Activated CD4-positive, alpha-beta T cell treated with anti-CD3 and anti-CD28 coated beads, Interleukin-2, amount 10 ng/mL, durations not matched to agents 24 days and 14 days (primary cell): ENCODE measurements around the gene CAMK2D. TPM values are rescaled to one million over a fixed set of nuclear protein-coding genes. Genes with fewer than 3 reads are reported as not detected.

ENCODE experiments used
- DNase-seq: peaks from one replicate; pipeline ENCODE4 v3.0.0; 2022
- H3K27ac Mint-ChIP-seq: one replicate; pipeline ENCODE4 v1.8.0; 2022; ENCODE audit warnings: mild to moderate bottlenecking, mixed read lengths
- H3K27me3 Mint-ChIP-seq: one replicate; pipeline ENCODE4 v1.8.0; 2022; ENCODE audit warnings: mixed read lengths
- H3K36me3 Mint-ChIP-seq: one replicate; pipeline ENCODE4 v1.8.0; 2022; ENCODE audit warnings: low read depth, mild to moderate bottlenecking, mixed read lengths
- H3K4me1 Mint-ChIP-seq: one replicate; pipeline ENCODE4 v1.8.0; 2021; ENCODE audit warnings: mixed read lengths
- H3K4me3 Mint-ChIP-seq: one replicate; pipeline ENCODE4 v1.8.0; 2022; ENCODE audit warnings: mild to moderate bottlenecking, moderate library complexity, mixed read lengths
- H3K9me3 Mint-ChIP-seq: one replicate; pipeline ENCODE4 v1.8.0; 2021; ENCODE audit warnings: mixed read lengths
- intact Hi-C: fragments of 100-400 bp; cut with micrococcal nuclease; formaldehyde crosslinking; loops from one replicate; pipeline ENCODE4 v1.15.1; 2023
- total RNA-seq: library from RNA; stranded (reverse); gene quantifications from 2 replicates; pipeline ENCODE4 v1.2.3, GENCODE V29; 2022

CAMK2D gene
- total RNA-seq, 1 donor from 2014 or later: 69.3 TPM

DNA sequence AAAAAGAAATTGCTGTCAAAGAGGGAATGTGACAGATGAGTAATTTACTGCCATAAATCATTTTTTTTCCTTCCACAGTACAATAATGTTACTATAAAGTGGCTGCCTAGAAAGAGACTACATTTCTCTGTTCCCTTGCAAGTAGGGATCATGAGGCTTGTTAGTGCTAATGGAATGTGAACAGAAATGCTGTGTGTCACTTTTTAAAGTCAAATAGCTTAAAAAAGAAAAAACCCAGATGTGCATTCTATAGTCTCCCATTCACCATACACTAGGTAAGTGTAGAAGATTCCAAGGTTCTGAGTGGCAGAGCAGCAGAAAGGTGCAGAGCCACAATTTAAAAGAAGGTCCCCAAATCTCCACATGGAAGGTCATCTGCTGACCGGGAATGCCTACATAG is 328.4 kb downstream of the CAMK2D start:
- H3K4me3 Mint-ChIP-seq: no peak overlapping the region
- no peaks in the 10 kb centered on the region for H3K36me3 Mint-ChIP-seq
- intact Hi-C loops: no loop called here
- DNase-seq: no peak
- peaks cover 11% of the 10 kb centered on the region for H3K4me1 Mint-ChIP-seq
- peaks cover 3% of the 10 kb centered on the region for H3K27me3 Mint-ChIP-seq
- no peak overlapping the region for H3K27ac Mint-ChIP-seq
- H3K9me3 Mint-ChIP-seq: peaks cover 34% of the 10 kb centered on the region

- DNase-seq: no peak
- peaks cover 2% of the 10 kb centered on the region for H3K36me3 Mint-ChIP-seq
- no peak overlapping the region for H3K4me3 Mint-ChIP-seq
- H3K9me3 Mint-ChIP-seq: peaks cover 16% of the 10 kb centered on the region
- no peaks in the 10 kb centered on the region for H3K4me1 Mint-ChIP-seq
- intact Hi-C loops: no loop called here
- no peak overlapping the region for H3K27ac Mint-ChIP-seq
- no peaks in the 10 kb centered on the region for H3K27me3 Mint-ChIP-seq
Measured at GRCh38 chr4:113423631-113424030, 337.9 kb downstream of the CAMK2D start.

GRCh38 chr4:113420938-113421337 is 340.6 kb downstream of the CAMK2D start:
- Mint-ChIP-seq H3K4me3 (no peak overlapping the region), H3K27ac (no peak overlapping the region), H3K4me1 (no peaks in the 10 kb centered on the region), H3K27me3 (peaks cover 10% of the 10 kb centered on the region), H3K9me3 (peaks cover 21% of the 10 kb centered on the region), H3K36me3 (peaks cover 2% of the 10 kb centered on the region)
- DNase-seq: no peak
- intact Hi-C loops: no loop called here

DNA sequence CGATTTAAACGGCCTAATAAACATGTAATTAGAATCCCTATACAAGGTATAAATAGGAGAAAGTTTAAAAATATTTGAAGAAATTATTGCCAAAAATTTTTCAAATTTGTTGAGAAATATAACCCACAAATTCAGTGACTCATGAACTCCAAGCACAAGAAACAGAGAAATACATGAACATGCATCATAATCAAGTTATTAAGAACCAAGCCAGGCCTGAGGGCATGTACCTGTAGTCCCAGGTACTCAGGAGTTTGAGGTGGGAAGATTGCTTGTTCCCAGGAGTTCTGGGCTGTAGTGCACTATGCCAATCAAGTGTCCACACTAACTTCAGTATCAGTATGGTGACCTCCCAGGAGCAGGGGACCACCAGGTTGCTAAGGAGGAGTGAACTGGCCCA is 341.9 kb downstream of the CAMK2D start:
- Mint-ChIP-seq H3K36me3 (peaks cover 2% of the 10 kb centered on the region), H3K9me3 (peaks cover 21% of the 10 kb centered on the region), H3K4me3 (no peak overlapping the region), H3K27ac (no peak overlapping the region), H3K4me1 (no peaks in the 10 kb centered on the region), H3K27me3 (peaks cover 10% of the 10 kb centered on the region)
- DNase-seq: no peak
- intact Hi-C loops: no loop called here

DNA sequence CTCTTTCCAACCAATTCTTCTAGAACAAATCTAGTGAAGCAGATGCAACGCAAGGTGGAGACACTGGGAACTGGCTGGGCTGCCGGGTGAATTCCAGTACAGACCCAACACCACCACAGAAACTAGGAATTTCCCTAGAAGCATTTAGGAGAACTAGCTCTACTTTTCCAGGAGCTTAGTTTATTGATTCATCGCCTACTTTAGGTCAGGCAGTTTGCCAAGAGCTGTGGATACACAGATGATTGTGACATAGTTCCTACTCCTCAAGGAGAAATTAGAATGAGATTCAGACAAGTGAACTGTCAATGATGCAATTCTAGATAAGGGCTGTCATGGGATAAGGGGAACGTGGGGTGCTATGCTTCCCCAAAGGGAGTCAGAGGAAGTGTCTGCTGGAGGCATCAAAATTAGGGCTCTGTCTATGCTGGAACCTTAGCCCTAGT is 350.0 kb downstream of the CAMK2D start:
- Mint-ChIP-seq H3K4me1 (peaks cover 6% of the 10 kb centered on the region), H3K9me3 (no peaks in the 10 kb centered on the region), H3K27me3 (peaks cover 4% of the 10 kb centered on the region), H3K27ac (no peak overlapping the region), H3K4me3 (no peak overlapping the region), H3K36me3 (no peaks in the 10 kb centered on the region)
- DNase-seq: no peak
- intact Hi-C loops: no loop called here

GRCh38 chr4:113410686-113411085 is 350.9 kb downstream of the CAMK2D start:
- Mint-ChIP-seq H3K9me3 (no peaks in the 10 kb centered on the region), H3K27ac (no peak overlapping the region), H3K4me3 (no peak overlapping the region), H3K4me1 (peaks cover 6% of the 10 kb centered on the region), H3K36me3 (no peaks in the 10 kb centered on the region), H3K27me3 (peaks cover 3% of the 10 kb centered on the region)
- intact Hi-C loops: no loop called here
- DNase-seq: no peak

- Mint-ChIP-seq H3K36me3 (no peaks in the 10 kb centered on the region), H3K9me3 (no peaks in the 10 kb centered on the region), H3K4me3 (no peak overlapping the region), H3K4me1 (peaks cover 6% of the 10 kb centered on the region), H3K27ac (no peak overlapping the region), H3K27me3 (peaks cover 5% of the 10 kb centered on the region)
- no peak for DNase-seq
- intact Hi-C loops: no loop called here
Measured at GRCh38 chr4:113409181-113409580, 352.4 kb downstream of the CAMK2D start.

DNA sequence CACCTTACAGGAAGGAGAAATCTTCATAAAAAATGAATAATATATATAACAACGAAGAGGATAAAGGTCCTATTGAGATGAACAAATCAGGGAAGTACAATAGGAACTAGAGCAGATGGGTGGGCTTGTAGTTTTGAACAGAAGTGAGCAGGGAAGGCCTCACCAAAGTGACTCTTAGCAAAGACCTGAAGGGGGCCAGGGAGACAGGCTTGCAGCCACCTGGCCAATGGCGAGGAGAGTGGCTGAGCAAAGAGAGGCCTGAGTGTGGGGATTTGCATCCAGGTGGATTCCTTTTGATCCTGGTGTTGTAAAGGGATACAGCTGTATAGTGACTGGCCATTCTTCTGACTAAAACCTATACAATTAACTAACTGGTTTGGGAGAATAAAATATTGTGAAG is 354.1 kb downstream of the CAMK2D start:
- Mint-ChIP-seq H3K27me3 (peaks cover 9% of the 10 kb centered on the region), H3K4me1 (peaks cover 6% of the 10 kb centered on the region), H3K4me3 (no peak overlapping the region), H3K27ac (no peak overlapping the region), H3K9me3 (no peaks in the 10 kb centered on the region), H3K36me3 (no peaks in the 10 kb centered on the region)
- no peak for DNase-seq
- intact Hi-C loops: no loop called here

DNA sequence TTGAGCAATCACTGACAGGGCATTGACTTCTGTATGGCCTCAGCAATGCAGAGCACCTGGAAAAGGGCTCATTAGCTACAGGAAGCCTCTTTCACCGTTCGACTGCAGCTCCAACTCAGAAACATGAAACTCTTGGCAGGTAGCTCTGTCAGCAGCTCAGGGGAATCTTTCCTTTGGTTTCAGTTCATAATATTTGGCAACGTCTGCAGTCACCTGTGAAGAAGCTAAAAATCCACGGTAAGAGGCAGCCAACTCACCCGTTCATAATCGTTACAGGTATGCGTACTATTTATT is 354.9 kb downstream of the CAMK2D start:
- Mint-ChIP-seq H3K27ac (no peak overlapping the region), H3K9me3 (no peaks in the 10 kb centered on the region), H3K4me3 (no peak overlapping the region), H3K4me1 (peaks cover 6% of the 10 kb centered on the region), H3K27me3 (peaks cover 11% of the 10 kb centered on the region), H3K36me3 (no peaks in the 10 kb centered on the region)
- no peak for DNase-seq
- intact Hi-C loops: no loop called here

DNA sequence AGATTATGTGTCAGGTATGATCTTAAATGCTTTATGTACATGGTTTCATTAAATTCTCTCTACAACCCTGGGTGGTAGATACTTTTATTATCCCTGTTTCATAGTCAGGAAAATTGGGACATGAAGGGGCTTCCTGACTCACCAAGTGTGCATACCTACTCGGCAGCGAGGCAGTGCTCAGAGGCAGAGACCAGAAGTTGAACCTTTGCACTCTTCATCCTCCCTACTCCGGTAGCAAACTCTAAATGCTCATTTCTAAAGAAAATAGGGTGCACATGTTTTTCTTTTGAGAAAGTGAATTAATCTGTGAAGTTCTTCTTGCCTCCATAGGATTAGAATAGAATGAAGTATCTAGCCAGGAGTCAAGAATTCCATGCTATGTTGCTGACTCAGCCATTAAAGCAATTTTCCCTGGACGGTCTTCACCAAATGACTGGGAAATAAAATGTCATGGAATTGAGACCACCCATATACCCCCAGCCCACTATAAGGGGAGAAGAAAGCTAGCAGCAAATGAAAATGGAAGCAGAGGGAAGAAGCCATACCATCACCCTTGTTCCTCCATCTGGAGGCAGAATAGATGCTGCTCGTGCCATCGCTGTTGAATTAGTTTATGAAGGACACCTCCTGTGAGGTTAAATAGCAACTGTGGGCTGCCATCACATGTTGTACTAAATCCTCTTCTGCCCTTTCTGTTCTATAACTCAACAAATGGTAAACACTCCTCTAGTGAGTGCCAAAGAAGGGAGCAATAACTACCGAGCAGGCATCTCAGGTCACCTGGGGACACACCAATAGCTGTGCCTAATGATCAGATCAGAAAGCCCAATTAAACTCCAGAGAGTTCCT is 355.4 kb downstream of the CAMK2D start:
- Mint-ChIP-seq H3K27ac (no peak overlapping the region), H3K36me3 (no peaks in the 10 kb centered on the region), H3K9me3 (no peaks in the 10 kb centered on the region), H3K4me1 (peaks cover 6% of the 10 kb centered on the region), H3K4me3 (no peak overlapping the region), H3K27me3 (peaks cover 12% of the 10 kb centered on the region)
- intact Hi-C loops: no loop called here
- DNase-seq: no peak

GRCh38 chr4:113404841-113405240 is 356.7 kb downstream of the CAMK2D start:
- Mint-ChIP-seq H3K27ac (no peak overlapping the region), H3K27me3 (peaks cover 12% of the 10 kb centered on the region), H3K4me1 (no peaks in the 10 kb centered on the region), H3K4me3 (no peak overlapping the region), H3K36me3 (no peaks in the 10 kb centered on the region), H3K9me3 (no peaks in the 10 kb centered on the region)
- intact Hi-C loops: no loop called here
- no peak for DNase-seq

DNA sequence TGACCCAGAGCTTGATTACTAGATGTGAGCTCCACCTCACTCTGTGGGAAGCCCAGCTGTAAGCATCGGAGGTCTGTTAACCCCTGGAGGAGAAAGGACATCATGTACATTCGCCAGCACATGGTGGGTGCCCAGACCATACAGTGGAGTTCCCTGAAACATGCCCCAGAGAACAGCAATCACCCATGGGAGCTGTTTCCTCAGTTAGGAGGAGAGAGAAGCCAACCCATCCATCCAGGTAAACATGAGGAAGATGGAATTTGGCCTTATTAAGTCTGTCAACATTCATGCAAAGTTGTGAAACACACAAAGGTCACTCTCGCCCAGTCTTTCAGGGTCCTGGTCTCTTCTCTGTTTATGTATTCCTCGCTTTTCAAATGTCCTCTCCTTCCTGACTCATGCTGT is 357.4 kb downstream of the CAMK2D start:
- Mint-ChIP-seq H3K9me3 (no peaks in the 10 kb centered on the region), H3K36me3 (no peaks in the 10 kb centered on the region), H3K4me1 (no peaks in the 10 kb centered on the region), H3K27me3 (peaks cover 10% of the 10 kb centered on the region), H3K27ac (no peak overlapping the region), H3K4me3 (no peak overlapping the region)
- DNase-seq: no peak
- intact Hi-C loops: no loop called here
